ENCODE measurements around the gene HSD17B13.

DNA sequence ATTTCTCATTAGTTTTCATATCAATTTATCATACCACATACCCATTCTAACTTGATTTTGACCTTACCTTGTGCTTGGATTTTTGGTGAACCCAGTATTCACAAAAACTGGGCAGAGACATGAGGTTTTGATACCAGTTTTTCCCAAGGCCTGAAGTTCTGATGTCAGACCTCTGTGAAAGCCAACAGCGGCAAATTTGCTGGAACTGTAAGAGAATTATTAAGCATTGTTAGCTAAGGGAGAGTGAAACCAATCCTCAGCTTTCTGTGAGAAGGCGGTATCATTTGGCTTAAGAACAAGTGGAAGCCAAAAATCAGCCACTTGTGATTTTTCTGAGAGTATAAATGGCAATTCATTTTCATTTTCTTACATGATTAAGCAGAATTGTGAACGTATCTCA is 8.9 kb downstream of the HSD17B13 start:
- TF ChIP-seq, protein P1, sequence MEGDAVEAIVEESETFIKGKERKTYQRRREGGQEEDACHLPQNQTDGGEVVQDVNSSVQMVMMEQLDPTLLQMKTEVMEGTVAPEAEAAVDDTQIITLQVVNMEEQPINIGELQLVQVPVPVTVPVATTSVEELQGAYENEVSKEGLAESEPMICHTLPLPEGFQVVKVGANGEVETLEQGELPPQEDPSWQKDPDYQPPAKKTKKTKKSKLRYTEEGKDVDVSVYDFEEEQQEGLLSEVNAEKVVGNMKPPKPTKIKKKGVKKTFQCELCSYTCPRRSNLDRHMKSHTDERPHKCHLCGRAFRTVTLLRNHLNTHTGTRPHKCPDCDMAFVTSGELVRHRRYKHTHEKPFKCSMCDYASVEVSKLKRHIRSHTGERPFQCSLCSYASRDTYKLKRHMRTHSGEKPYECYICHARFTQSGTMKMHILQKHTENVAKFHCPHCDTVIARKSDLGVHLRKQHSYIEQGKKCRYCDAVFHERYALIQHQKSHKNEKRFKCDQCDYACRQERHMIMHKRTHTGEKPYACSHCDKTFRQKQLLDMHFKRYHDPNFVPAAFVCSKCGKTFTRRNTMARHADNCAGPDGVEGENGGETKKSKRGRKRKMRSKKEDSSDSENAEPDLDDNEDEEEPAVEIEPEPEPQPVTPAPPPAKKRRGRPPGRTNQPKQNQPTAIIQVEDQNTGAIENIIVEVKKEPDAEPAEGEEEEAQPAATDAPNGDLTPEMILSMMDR (IDR thresholded peaks at IDR 0.05), result no peak
- no peak for TF ChIP-seq POLR2A (IDR thresholded peaks at IDR 0.05)
